GM12878 (cell line): ENCODE measurements around the gene LATS2. TPM values are rescaled to one million over a fixed set of nuclear protein-coding genes. Genes with fewer than 3 reads are reported as not detected.

Source experiments
- CUX1 ChIP-seq: IDR thresholded peaks from 2 replicates; pipeline ENCODE4 v1.6.1; 2012; ENCODE audit warnings: improper control_type of control experiment, low read depth, low read length; ENCODE audit not compliant: insufficient replicate concordance
- HDAC2 ChIP-seq: fragments of 200-600 bp; sonication (generic); IDR thresholded peaks from 2 replicates; pipeline ENCODE4 v1.6.1; 2017
- MEF2B ChIP-seq: fragments of 450-650 bp; IDR thresholded peaks from 2 replicates; pipeline ENCODE4 v1.6.1; 2018; ENCODE audit warnings: mild to moderate bottlenecking, moderate library complexity; ENCODE audit not compliant: partially characterized antibody, poor library complexity, severe bottlenecking
- polyA plus RNA-seq, 11 experiments: library from polyadenylated mRNA; depleted of rRNA in 4 of 11; unstranded in 6 of 11; stranded (reverse) in 5 of 11; fragments of >200 nt; fragmentation: Nextera tagmentation in 4 of 11; fragmentation: Illumina TruSeq in 1 of 11; extraction: Ambion mirVana in 4 of 11; extraction: Trizol in 1 of 11; gene quantifications; 1 replicate in 1 of 11; 2 replicates in 10 of 11; pipeline versions ENCODE4 v1.2.1 to v1.2.3, GENCODE V29; 2011 to 2016; ENCODE audit warnings: inconsistent platforms in 2 of 11, missing spikeins in 2 of 11, low read depth in 1 of 11
- total RNA-seq, 4 experiments: library from RNA; depleted of rRNA in 3 of 4; stranded (reverse); fragments of >200 nt in 3 of 4; fragmentation: Illumina TruSeq in 1 of 4; extraction: Trizol in 1 of 4; gene quantifications; 2 replicates each; pipeline versions ENCODE4 v1.2.1 to v1.2.3, GENCODE V29; 2013 to 2021
- TF ChIP-seq, protein P1 (sequence below): fragments of 450-650 bp; IDR thresholded peaks from 2 replicates; pipeline ENCODE4 v1.6.1; 2016; ENCODE audit warnings: mild to moderate bottlenecking, moderate library complexity, borderline replicate concordance

Gene LATS2
- total and polyA plus RNA-seq, 10 of the 15 experiments (the other 5 are each of a cell fraction or from before 2014, with no cell fraction given), result 0.90 to 7.8 (median 2.0) TPM

DNA sequence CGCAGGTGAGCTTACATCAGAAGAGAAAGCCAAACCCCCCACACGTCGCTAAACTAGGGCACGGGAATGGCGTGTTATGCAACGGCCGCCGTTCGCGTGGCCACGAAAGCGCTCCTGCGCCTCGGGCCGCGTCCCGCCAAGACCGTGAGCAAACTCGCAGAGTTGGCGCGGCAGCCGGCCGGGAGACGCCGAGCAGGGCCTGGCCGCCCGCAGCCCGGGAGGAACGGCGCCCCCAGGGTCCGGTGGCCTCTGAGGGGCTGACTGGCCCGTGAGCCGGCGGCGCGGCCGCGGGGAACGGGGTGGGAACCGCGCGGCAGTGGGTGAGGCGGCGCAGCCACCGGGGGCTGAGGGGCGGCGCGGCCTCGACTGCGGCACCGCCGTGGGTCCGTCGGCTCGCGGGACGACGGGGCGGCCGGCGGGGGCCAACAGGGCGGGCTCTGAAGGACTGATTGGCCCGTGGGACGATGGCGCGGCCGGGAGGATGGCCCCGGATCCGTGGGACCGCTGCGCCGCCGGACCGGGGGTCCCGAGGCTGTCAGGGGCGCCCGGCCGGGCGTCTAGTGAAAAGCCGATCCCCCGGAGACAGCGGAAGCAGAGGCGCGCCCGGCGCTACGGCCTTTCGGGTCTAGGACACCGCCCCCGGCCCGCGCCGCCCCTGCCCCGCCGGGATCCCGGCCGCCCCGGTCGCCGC is 903 bp downstream of the LATS2 start (continued):
- no peak for TF ChIP-seq MEF2B
- TF ChIP-seq CUX1, result no peak
- TF ChIP-seq, protein P1, sequence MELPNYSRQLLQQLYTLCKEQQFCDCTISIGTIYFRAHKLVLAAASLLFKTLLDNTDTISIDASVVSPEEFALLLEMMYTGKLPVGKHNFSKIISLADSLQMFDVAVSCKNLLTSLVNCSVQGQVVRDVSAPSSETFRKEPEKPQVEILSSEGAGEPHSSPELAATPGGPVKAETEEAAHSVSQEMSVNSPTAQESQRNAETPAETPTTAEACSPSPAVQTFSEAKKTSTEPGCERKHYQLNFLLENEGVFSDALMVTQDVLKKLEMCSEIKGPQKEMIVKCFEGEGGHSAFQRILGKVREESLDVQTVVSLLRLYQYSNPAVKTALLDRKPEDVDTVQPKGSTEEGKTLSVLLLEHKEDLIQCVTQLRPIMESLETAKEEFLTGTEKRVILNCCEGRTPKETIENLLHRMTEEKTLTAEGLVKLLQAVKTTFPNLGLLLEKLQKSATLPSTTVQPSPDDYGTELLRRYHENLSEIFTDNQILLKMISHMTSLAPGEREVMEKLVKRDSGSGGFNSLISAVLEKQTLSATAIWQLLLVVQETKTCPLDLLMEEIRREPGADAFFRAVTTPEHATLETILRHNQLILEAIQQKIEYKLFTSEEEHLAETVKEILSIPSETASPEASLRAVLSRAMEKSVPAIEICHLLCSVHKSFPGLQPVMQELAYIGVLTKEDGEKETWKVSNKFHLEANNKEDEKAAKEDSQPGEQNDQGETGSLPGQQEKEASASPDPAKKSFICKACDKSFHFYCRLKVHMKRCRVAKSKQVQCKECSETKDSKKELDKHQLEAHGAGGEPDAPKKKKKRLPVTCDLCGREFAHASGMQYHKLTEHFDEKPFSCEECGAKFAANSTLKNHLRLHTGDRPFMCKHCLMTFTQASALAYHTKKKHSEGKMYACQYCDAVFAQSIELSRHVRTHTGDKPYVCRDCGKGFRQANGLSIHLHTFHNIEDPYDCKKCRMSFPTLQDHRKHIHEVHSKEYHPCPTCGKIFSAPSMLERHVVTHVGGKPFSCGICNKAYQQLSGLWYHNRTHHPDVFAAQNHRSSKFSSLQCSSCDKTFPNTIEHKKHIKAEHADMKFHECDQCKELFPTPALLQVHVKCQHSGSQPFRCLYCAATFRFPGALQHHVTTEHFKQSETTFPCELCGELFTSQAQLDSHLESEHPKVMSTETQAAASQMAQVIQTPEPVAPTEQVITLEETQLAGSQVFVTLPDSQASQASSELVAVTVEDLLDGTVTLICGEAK, result no peak
- no peak for TF ChIP-seq HDAC2
- TF ChIP-seq, all 136 proteins: peak for 0
